SU-DHL-6 (cell line): ENCODE data around the gene EPB41L3.

Experiments
- CTCF ChIP-seq: fragments of 200-600 bp; sonication (generic); IDR thresholded peaks from one replicate; pipeline ENCODE4 v1.5.1; 2017; ENCODE audit warnings: antibody characterized with exemption, mild to moderate bottlenecking, low read length, moderate library complexity; ENCODE audit not compliant: insufficient read depth, poor library complexity, severe bottlenecking
- EZH2phosphoT487 ChIP-seq: fragments of 200-600 bp; sonication (generic), shearing (Covaris generic); conservative IDR thresholded peaks from 2 replicates; pipeline ENCODE4 v1.6.1; 2018; ENCODE audit warnings: mild to moderate bottlenecking, antibody characterized with exemption, low read length, moderate library complexity, mixed read lengths

GRCh38 chr18:5527603-5528002 is 16.2 kb downstream of the EPB41L3 start:
- TF ChIP-seq CTCF = no peak
- no peak for TF ChIP-seq EZH2phosphoT487
